Breast epithelium (tissue), 4 donors: ENCODE measurements around the gene CTNNA2. TPM values are rescaled to one million over a fixed set of nuclear protein-coding genes. Genes with fewer than 3 reads are reported as not detected.

Experiments
- DNase-seq, 2 donors: peaks; one replicate each; pipeline ENCODE4 v3.0.0-alpha.2; 2019; ENCODE audit warnings: low spot score in 2 of 2
- H3K27ac ChIP-seq, 2 donors: fragments of 200-600 bp; sonication (generic) in 1 of 2; one replicate each; pipeline ENCODE4 v1.5.1; 2016 to 2019; ENCODE audit warnings: mild to moderate bottlenecking in 1 of 2
- H3K27me3 ChIP-seq, 2 donors: fragments of 200-600 bp; sonication (generic) in 1 of 2; one replicate each; pipeline versions ENCODE4 v1.5.1 to v1.6.0; 2017 to 2019; ENCODE audit warnings: control low read depth in 1 of 2, mild to moderate bottlenecking in 1 of 2
- H3K36me3 ChIP-seq: fragments of 200-600 bp; one replicate; pipeline ENCODE4 v1.5.1; 2019
- H3K4me1 ChIP-seq, 2 donors: fragments of 200-600 bp; sonication (generic); one replicate each; pipeline ENCODE4 v1.5.1; 2016 to 2019; ENCODE audit warnings: control low read depth in 1 of 2
- H3K4me3 ChIP-seq, 3 donors: fragments of 200-600 bp; sonication (generic); 1 replicate in 2 of 3; 2 replicates in 1 of 3; pipeline ENCODE4 v1.5.1; 2016 to 2019; ENCODE audit warnings: mild to moderate bottlenecking in 3 of 3, moderate library complexity in 2 of 3
- H3K9me3 ChIP-seq, 2 donors: fragments of 200-600 bp; sonication (generic) in 1 of 2; one replicate each; pipeline ENCODE4 v1.5.1; 2016 to 2019; ENCODE audit warnings: control low read depth in 1 of 2
- POLR2A ChIP-seq: fragments of 450-650 bp; IDR thresholded peaks from one replicate; pipeline ENCODE4 v1.6.1; 2016; ENCODE audit warnings: antibody characterized with exemption, mild to moderate bottlenecking, moderate library complexity
- POLR2AphosphoS5 ChIP-seq, 3 donors: sonication (generic); formaldehyde crosslinking; IDR thresholded peaks; one replicate each; pipeline ENCODE4 v1.6.1; 2017; ENCODE audit warnings: antibody characterized with exemption in 3 of 3
- intact Hi-C: fragments of 100-400 bp; cut with DNase I; formaldehyde crosslinking; loops from one replicate; pipeline ENCODE4 v1.15.1; 2023; ENCODE audit warnings: low total_unique reads
- total RNA-seq, 3 donors: library from RNA; depleted of rRNA; stranded (reverse); fragments of >200 nt; gene quantifications; one replicate each; pipeline ENCODE4 v1.1.0, GENCODE V29; 2016
- TF ChIP-seq, protein P1 (sequence below), 3 donors: fragments of 450-650 bp; IDR thresholded peaks; one replicate each; pipeline ENCODE4 v1.5.1; 2016 to 2017; ENCODE audit warnings: antibody characterized with exemption in 3 of 3, mild to moderate bottlenecking in 3 of 3, moderate library complexity in 3 of 3

The CTNNA2 gene
- total RNA-seq, 3 donors from 2014 or later: 0.16 TPM; not detected in 2

DNA sequence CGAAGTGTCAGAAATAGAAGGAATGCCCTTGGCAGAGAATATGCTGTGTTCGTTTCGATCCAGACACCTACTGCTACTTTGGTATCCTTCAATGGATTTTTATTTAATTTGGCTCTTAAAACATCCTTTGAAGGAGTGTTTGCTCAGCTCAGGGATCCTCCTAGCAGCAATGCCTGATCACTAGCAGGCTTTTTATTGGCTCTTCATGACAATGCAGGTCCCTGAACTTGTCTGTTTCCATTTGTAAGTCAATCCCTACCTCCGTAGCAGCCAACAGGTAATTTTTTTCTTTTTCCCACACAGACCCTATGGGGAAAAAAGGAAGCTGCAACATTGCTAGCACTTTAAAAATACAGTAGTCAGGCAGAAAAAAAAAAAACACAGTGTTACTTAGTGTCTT, 1157.9 kb downstream of the CTNNA2 start:
- H3K27me3 ChIP-seq: no peaks in the 10 kb centered on the region
- intact Hi-C loops: no loop called here
- H3K36me3 ChIP-seq: no peaks in the 10 kb centered on the region
- H3K4me1 ChIP-seq: no peaks in the 10 kb centered on the region
- no peak overlapping the region for H3K27ac ChIP-seq
- H3K9me3 ChIP-seq: no peaks in the 10 kb centered on the region
- no peak overlapping the region for H3K4me3 ChIP-seq
- no peak for DNase-seq
- TF ChIP-seq, protein P1, sequence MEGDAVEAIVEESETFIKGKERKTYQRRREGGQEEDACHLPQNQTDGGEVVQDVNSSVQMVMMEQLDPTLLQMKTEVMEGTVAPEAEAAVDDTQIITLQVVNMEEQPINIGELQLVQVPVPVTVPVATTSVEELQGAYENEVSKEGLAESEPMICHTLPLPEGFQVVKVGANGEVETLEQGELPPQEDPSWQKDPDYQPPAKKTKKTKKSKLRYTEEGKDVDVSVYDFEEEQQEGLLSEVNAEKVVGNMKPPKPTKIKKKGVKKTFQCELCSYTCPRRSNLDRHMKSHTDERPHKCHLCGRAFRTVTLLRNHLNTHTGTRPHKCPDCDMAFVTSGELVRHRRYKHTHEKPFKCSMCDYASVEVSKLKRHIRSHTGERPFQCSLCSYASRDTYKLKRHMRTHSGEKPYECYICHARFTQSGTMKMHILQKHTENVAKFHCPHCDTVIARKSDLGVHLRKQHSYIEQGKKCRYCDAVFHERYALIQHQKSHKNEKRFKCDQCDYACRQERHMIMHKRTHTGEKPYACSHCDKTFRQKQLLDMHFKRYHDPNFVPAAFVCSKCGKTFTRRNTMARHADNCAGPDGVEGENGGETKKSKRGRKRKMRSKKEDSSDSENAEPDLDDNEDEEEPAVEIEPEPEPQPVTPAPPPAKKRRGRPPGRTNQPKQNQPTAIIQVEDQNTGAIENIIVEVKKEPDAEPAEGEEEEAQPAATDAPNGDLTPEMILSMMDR (IDR thresholded peaks at IDR 0.05): no peak
- TF ChIP-seq POLR2AphosphoS5 (IDR thresholded peaks at IDR 0.05) (no peak), POLR2A (no peak)

DNA sequence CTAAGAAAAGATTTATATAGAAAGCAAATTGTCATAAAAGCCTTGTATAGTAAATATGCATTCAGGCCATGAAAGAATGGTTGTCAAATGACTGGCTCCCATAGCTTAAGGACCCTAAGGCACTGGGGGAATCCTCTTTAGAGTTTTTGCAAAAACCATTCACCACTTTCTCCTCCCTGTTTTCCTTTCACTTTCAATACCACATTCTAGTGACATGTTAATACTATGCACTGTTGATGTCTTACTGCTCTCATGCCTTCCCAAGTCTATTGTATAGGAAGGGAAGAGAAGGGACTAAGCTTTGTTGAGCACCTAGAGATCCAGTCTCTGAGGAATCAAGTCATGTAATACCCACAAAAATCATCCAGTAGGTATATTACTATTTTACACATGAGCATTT, 1174.7 kb downstream of the CTNNA2 start:
- TF ChIP-seq, protein P1 (IDR thresholded peaks at IDR 0.05): no peak
- TF ChIP-seq POLR2A (no peak), POLR2AphosphoS5 (IDR thresholded peaks at IDR 0.05) (no peak)
- intact Hi-C loops: loop anchor here (10.0 kb wide), 1 partner anchor 773 kb away; no protein-coding TSS in a partner anchor
- H3K9me3 ChIP-seq: no peaks in the 10 kb centered on the region

DNA sequence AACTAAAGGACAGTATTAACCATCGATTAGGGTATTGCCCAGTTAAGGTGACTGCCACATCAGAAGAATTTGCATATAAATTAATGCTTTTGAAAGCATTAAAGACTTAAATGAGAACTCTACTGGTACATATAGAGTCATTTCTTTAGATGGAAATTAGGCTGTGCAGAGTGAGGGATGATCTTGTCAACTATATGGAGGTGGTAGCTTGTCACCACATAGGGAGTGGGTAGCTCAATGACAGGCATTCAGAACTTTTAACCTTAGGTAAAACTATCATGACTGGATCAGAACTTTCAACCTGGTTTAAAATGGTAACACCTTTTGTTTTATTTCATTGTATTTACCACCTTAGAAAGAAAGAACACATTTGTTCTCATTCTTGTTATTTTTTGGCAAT, 1176.3 kb downstream of the CTNNA2 start:
- no peaks in the 10 kb centered on the region for H3K4me1 ChIP-seq
- intact Hi-C loops: loop anchor here (10.0 kb wide), 1 partner anchor 774 kb away; no protein-coding TSS in a partner anchor
- no peaks in the 10 kb centered on the region for H3K27me3 ChIP-seq
- H3K27ac ChIP-seq: no peak overlapping the region
- no peaks in the 10 kb centered on the region for H3K36me3 ChIP-seq
- no peak overlapping the region for H3K4me3 ChIP-seq
- H3K9me3 ChIP-seq: no peaks in the 10 kb centered on the region
- no peak for DNase-seq
- TF ChIP-seq, protein P1 (IDR thresholded peaks at IDR 0.05): no peak
- no peak for TF ChIP-seq POLR2AphosphoS5 (IDR thresholded peaks at IDR 0.05)
- no peak for TF ChIP-seq POLR2A

More for the DNA sequence above, 1174.7 kb downstream of the CTNNA2 start:
- no peak overlapping the region for H3K4me3 ChIP-seq
- H3K4me1 ChIP-seq: no peaks in the 10 kb centered on the region
- H3K36me3 ChIP-seq: no peaks in the 10 kb centered on the region
- H3K27ac ChIP-seq: no peak overlapping the region
- DNase-seq: no peak
- no peaks in the 10 kb centered on the region for H3K27me3 ChIP-seq
